HG03103 (cell line): Measurements from ENCODE around the gene CBARP.

ENCODE experiments used
- ATAC-seq: cut with Tn5 transposase; IDR thresholded peaks from one replicate; pipeline ENCODE4 v1.9.1; 2021; ENCODE audit warnings: low read depth; ENCODE audit not compliant: unreplicated experiment

CBARP gene, protein sequence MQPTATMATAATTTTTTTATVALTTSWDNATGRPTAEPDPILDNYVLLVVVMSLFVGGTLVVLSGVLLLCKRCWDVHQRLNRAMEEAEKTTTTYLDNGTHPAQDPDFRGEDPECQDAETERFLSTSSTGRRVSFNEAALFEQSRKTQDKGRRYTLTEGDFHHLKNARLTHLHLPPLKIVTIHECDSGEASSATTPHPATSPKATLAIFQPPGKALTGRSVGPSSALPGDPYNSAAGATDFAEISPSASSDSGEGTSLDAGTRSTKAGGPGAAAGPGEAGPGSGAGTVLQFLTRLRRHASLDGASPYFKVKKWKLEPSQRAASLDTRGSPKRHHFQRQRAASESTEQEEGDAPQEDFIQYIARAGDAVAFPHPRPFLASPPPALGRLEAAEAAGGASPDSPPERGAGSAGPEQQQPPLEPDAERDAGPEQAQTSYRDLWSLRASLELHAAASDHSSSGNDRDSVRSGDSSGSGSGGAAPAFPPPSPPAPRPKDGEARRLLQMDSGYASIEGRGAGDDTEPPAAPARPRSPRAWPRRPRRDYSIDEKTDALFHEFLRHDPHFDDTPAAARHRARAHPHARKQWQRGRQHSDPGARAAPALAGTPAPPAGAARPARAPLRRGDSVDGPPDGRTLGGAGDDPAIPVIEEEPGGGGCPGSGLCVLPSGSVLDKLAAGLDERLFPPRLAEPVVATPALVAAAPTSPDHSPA

DNA sequence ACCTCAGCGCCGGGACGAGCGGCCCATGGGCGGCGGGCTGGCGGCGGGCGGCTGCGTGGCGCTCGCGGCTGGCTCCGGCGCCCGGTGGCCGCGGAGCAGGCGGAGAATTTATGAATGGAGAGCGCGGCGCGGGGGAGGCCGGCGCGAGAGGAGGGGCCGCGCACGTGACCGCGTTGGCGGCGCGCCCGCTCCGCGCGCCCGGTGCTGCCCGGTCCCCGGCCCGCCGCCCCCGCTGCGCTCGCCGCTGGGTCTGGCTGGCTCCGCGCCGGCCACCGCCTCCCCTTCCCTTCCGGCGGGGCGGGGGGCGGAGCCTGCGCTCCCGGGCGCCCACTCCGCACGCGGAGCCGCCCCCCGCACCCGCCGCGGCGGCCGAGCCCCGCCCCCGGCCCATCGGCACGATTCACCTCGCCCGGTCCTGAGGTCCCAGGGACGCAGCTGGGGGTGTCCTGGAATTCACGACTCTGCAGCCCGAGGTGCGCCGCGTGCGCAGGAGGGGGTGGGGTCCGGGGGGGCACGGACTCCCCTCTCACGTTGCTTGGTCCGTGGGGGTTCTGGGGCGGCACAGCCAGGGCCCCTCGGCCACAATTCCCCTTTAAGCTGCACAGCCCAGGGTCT, at the start of gene CBARP:
TSS of gene CBARP (minus strand) at position 252 of the 615 bp plus-strand sequence. CDS start 1,905 bp downstream, outside the sequence.
- ATAC-seq, result no peak

DNA sequence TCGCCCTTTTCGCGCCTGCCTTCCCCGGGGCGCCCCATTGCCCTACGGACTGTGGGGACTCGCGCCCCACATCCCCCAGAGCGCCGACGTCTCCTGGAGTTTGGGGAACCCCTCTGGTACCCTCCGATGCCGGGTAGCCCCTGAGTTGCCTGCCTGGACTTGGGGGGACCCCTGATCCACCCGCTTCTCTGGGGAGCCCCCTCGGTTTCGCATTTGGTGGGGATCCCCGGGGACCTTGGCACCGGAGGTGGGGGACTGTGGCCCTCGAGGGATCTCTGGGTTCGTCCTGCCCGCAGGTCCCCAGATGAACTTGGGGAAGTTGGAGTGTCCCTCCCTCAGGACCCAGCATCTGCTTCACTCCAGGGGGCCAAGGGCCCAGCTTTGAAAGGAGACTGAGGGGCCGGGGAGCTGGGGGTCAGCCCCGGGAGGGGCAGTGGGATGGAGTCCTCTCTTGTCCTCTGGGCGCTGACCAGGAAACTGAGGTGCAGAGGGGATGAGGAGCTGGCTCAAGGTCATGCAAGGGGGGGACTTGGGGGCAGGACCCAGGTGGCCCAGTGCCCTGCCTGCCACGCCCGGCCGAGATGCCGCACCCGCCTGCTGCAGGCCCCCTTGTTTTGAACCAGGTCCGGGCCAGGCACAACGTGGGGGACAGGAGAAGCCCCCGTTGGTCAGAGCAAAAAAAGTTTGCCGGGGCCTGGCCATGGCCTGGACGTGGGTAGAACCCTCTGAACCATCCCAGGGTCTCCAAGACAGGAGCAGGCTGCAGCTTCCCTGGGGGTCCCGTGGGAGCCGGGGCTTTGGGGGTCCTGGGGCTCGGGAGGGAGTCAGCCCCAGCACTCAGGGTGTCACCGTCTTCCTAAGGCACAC, 48.9 kb upstream of the CBARP start:
- ATAC-seq, result no peak

GRCh38 chr19:1285737-1286360, 48.0 kb upstream of the CBARP start, which contains the start of gene EFNA2:
Gene EFNA2, plus strand, starts transcription at chr19:1285873. Its CDS starts 296 bp downstream, at chr19:1286169.
- no peak for ATAC-seq

GRCh38 chr19:1284979-1285736, 47.4 kb upstream of the CBARP start:
- ATAC-seq, result no peak

- no peak for ATAC-seq
Measured at GRCh38 chr19:1284293-1284978, 46.6 kb upstream of the CBARP start.

DNA sequence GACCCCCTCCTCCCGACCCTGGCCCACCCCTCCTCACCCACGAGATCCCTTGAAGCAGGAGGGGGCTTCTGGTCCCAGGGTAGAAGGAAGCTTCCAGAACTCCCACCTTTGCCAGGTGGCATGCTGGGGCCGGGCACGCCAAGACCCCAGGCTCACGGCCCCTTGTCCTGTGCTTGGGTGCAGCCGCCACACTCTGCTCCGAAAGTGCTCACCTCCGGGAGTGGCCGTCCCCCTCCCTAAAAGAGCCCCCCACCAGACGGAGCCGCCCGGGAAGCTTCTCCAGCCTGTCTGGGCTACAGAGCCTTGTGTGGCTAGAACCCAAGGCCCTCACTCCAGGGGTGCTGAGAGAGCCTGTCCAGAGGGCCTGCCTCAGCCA, 46.1 kb upstream of the CBARP start:
- no peak for ATAC-seq

DNA sequence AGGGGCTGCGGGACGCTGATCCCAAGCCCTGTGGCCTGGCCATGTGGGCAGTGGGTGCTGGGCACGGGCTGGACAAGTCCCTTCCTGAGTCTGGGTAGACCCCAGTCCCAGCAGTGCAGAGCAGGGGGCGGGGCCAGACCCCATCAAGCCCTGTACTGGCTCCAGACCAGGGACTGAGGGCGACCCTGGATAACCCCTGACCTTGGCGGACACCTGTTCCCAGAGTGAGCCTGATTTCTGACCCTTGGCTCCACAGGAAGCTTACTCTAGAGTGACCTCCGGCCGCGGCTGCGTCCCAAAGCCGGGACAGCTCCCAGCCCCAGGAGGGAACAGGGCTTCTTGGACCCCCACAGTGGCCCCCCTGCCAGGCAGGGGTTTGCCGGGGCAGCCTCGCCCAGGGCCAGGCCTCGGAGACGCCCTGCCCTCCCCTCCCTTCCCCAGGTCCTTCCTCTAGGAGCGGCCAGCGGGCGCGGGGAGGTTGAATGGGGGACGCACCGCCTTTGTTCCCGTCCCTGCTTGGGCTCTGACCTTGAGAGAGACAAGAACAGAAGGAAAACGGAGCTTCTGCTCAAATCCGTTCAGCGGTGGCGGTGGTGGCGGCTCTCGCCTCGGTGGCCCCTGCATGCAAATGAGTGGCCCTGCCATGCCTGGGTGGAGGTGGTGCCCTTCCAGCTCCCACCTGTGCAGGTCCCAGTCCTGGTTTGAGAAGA, 45.6 kb upstream of the CBARP start:
- ATAC-seq, result no peak

- no peak for ATAC-seq
Measured at GRCh38 chr19:1282588-1283206, 44.9 kb upstream of the CBARP start.

DNA sequence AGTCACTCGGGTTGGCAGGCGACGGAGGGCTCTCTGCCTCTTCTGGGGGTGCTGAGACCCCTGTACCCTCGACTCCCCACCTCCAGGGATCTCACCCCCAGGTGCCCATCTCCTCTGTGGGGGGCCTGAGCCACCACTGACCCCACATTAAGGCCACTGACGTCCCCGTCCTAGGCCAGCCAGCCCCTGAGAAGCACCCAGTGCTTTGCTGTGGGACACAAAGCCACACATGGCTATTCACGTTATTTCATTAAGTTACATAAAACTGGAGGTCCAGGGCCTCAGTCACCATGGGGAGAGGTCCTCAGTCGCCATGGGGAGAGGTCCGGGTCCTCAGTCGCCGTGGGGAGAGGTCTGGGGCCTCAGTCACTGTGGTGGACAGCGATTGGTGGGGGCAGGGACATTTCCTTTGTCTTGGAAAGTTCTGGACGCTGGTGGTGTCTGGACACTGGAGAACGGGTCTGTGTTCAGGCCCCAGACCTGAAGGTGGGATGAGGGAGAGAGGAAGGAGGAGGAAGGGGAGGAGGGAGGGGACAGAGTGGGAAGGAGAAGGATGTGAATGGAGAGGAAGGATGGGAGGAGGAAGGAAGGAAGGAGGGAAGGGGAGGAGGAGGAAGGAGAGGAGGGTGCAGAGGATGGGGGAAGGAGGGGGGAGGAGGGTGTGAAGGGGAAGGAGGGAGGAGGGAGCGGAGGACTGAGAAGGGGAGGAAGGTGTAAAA, 43.9 kb upstream of the CBARP start:
- ATAC-seq, result no peak

GRCh38 chr19:1280636-1281568, 43.1 kb upstream of the CBARP start:
- no peak for ATAC-seq

DNA sequence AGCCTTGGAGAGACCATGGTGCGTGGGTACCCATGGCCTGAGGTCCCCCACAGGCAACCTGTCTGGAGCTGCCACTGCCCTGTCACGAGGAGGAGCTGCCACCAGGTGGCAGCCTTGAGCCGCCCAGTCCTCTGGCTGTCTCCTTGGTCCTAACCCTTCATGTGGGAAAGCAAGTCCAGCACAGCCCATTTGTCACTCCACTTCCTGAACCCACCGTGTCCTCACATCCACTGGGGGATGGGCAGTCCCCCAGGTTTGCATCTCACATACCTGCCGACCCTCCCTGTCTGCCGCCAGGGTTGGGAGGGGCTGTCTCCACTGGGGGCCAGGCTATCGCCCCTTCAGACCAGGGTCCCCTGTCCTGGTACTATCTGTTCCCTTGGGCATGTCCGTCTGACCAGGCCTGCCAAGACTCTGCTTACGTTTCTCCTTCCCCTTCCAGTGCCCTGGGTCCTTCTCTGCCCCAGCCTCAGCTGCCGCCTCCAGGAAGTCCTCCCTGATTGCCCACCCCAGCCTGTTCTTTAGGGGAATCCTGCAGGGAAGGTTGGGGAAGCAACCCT, 42.1 kb upstream of the CBARP start:
- no peak for ATAC-seq

DNA sequence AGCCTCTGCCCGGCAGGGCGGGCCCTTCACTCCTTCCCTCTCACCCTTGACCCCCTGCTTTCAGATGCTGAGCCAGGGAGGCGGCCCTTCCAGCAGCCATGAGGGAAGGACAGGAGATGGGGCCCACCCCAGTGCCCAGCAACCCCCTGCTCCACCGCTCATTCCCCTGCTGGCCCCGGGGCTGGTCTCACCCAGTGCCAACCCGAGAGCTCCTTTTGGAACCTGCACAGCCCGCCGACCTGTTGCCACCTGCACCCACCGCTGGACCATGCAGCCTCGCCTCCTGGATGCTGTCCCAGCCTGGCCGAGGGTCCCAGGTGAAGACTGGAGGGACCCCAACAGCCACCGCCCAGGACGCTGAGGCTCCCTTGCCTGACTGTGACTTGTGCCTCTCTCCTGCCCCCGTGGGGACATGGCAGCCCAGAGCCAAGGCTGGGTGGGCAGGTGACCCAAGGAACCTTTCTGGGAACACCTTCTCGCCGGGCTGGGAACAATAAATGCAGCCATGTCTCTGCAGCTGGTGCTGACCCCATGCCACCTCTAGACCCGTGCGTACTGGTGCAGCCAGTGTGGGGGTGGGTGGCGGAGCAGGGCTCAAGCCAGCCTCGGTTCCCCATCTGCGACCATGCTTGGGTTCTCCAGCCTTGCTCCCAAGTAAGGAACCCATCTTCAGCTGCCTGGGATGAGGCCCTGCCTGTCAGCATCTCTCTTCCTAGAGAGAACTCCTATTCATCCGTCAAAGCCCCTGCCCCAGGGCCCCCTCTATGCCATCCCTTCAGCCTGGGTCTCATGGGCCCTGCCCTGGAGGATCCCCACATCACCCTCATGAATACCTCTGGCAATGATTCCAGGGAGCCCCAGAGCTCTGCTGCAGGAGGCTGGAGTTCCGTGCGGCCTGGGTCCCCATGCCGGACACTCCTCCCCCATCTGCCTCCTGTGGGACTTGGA, 41.2 kb upstream of the CBARP start:
- ATAC-seq, result no peak

DNA sequence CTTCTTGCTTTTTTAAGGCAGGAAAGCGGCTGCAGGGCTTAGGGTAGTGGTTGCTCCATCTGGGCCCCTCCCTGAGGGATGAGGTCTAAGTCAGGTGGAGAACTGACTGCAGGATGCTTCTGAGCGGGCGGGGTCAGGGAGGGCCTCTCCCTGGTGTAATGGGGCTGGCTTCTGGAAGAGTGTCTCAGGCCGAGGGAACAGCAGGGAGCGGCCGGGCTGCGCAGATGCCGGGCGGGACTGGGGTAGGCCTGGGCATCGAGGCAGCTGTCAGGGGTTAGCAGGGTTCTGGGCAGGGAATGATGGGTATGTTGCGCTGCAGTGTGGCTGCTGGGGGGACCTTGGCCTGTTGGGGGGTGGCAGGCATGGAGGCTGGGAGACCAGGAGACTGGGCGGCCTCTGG, 40.3 kb upstream of the CBARP start:
- ATAC-seq, result no peak

- ATAC-seq, result no peak
Measured at GRCh38 chr19:1277061-1277460, 39.3 kb upstream of the CBARP start.

- no peak for ATAC-seq
Measured at GRCh38 chr19:1276628-1277022, 38.8 kb upstream of the CBARP start.
